ENCODE data around the gene DAGLA.

DAGLA gene

DNA sequence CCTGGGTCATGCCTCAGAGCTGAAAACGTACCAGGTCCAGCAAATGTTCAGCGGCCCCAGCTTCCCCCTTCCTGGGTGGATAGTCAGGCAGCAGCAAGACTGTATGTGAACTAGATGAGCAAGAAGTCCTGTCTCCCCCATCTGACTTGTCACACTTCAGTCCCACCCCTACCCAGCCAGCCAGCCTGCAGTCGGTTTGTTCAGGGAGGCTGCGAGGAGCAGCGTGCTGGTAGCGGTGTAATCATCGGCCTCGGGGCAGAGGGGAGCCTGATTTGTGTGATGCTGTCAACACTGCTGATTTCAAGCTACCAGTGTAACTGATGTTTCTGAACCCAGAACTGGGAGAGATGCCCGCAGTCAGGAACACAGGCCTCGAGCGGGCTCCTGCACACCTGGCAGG, 102.7 kb downstream of the DAGLA start:
- DNase-seq: no peak

- DNase-seq: no peak
These were observed 103.7 kb downstream of the DAGLA start for GRCh38 chr11:61783717-61784505.

DNA sequence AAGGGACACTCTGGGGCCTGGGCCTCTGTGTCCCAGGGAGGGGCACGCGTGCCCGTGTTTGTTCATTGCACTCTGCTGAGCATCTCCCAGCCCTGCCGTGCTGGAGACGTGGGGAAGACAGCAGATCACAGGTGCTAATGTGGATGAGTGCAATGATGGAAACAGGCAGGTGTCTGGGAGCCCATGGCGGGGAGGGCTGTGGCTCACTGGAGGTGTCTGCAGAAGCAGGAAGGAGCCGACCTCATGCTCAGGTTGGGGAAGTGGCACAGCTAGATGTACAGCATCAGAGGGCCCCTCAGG, 104.3 kb downstream of the DAGLA start:
- DNase-seq: no peak

DNA sequence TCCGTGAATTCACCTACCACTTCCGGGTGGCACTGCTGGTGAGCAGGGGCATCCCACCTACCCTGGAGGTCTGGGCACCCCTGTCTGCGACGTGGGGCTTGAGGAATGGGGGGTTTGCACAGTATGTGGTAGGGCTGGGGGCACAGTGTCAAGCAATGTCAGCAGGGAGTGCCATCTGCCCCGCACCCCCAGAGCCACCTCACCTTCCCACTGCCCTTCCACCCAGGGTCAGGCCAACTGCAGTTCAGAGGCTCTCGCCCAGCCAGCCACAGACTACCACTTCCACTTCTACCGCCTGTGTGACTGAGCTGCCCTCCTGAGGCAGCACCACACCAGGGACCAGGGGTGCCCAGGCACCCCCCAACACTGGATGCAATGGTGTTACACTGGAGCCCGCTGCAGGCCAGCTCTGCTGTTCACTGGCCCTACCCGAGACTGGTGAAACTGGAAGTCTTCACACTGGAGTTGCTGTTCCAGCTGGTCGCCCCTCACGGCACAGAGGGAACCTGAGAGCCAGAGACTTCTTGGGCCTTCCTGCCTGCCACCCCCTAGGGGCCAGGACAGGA, 105.7 kb downstream of the DAGLA start:
- DNase-seq: no peak

DNA sequence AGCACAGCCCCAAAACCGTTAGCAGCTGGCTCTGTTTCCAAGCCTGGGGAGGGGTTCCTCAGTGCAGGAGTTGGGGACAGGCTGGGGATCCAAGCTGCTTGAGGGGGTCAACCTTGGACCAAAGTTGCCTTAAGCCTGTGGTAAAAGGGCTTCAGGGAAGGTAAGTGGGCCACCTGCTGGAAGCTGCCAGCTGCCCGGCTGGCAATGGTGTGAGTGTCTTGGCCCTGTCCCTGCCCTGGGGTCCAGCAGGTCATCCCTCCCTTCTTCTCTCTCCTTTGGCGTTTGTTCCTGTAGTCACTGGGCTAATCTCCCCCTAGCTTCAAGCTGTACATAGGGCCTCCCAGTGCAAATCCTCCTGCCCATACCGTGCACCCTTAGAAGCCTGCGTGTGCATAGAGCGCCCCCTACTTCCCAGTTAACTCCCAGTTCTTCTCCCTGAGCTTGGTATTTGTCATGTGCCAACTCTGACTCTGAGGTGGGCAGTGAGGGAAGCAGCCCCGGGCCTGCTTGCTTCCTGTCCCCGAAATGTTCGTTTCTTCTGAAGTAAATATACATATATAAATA, 107.8 kb downstream of the DAGLA start:
- DNase-seq: no peak

- DNase-seq: peak; percentile 63 to 67
These were observed 111.6 kb downstream of the DAGLA start for GRCh38 chr11:61791737-61792309.

GRCh38 chr11:61792310-61793082, 112.3 kb downstream of the DAGLA start, which contains the start of the genes FEN1 and TMEM258:
Gene FEN1, plus strand, starts transcription at chr11:61792911. Its CDS starts 2,451 bp downstream, at chr11:61795362.
Gene TMEM258, minus strand, starts transcription at chr11:61792599. Its CDS starts 41 bp downstream, at chr11:61792558.
- peak; percentile 93 to 95 for DNase-seq

GRCh38 chr11:61793083-61793828, 113.1 kb downstream of the DAGLA start:
- no peak for DNase-seq

GRCh38 chr11:61793829-61794204, 113.6 kb downstream of the DAGLA start:
- DNase-seq: no peak

GRCh38 chr11:61794579-61794978, 114.4 kb downstream of the DAGLA start:
- no peak for DNase-seq

GRCh38 chr11:61795459-61795858, 115.3 kb downstream of the DAGLA start:
- DNase-seq: no peak

DNA sequence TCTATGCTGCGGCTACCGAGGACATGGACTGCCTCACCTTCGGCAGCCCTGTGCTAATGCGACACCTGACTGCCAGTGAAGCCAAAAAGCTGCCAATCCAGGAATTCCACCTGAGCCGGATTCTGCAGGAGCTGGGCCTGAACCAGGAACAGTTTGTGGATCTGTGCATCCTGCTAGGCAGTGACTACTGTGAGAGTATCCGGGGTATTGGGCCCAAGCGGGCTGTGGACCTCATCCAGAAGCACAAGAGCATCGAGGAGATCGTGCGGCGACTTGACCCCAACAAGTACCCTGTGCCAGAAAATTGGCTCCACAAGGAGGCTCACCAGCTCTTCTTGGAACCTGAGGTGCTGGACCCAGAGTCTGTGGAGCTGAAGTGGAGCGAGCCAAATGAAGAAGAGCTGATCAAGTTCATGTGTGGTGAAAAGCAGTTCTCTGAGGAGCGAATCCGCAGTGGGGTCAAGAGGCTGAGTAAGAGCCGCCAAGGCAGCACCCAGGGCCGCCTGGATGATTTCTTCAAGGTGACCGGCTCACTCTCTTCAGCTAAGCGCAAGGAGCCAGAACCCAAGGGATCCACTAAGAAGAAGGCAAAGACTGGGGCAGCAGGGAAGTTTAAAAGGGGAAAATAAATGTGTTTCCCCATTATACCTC, 115.8 kb downstream of the DAGLA start:
- no peak for DNase-seq
